Measurements from ENCODE around the gene EEF1AKMT1. TPM values are rescaled to one million over a fixed set of nuclear protein-coding genes. Genes with fewer than 3 reads are reported as not detected.

The EEF1AKMT1 gene
- total and polyA plus RNA-seq, 9 donors: 9.7 to 20.8 (median 12.8) TPM

- H3K27ac ChIP-seq: no peak overlapping the region
- intact Hi-C loops (cut with DNase I): no loop called here
- no peak overlapping the region for H3K4me3 ChIP-seq
- no peaks in the 10 kb centered on the region for H3K27me3 ChIP-seq
- DNase-seq: no peak
- no peaks in the 10 kb centered on the region for H3K9me3 ChIP-seq
- 96 to 98% (median 96%) methylated on average over 20 to 22 of the region's 22 CpGs for WGBS, 3 donors
- TF ChIP-seq CTCF (IDR thresholded peaks at IDR 0.05) (no peak), POLR2A (IDR thresholded peaks at IDR 0.05) (no peak), EP300 (IDR thresholded peaks at IDR 0.05) (no peak)
- H3K4me1 ChIP-seq (ENCODE audit: insufficient read depth): no peaks in the 10 kb centered on the region
- H3K36me3 ChIP-seq: no peaks in the 10 kb centered on the region
Observed at GRCh38 chr13:20740021-20740420, 33.7 kb downstream of the EEF1AKMT1 start.

- no peak for DNase-seq
- Histone ChIP-seq H3K4me1 (ENCODE audit: insufficient read depth) (no peaks in the 10 kb centered on the region), H3K36me3 (no peaks in the 10 kb centered on the region), H3K27me3 (no peaks in the 10 kb centered on the region), H3K4me3 (no peak overlapping the region), H3K27ac (no peak overlapping the region), H3K9me3 (no peaks in the 10 kb centered on the region)
- 90 to 93% (median 92%) methylated on average over 6 of the region's 6 CpGs for WGBS, 3 donors
- TF ChIP-seq EP300 (IDR thresholded peaks at IDR 0.05): no peak
- no peak for TF ChIP-seq POLR2A (IDR thresholded peaks at IDR 0.05)
- no peak for TF ChIP-seq CTCF (IDR thresholded peaks at IDR 0.05)
- intact Hi-C loops (cut with DNase I): no loop called here
Observed at GRCh38 chr13:20738616-20739015, 35.1 kb downstream of the EEF1AKMT1 start.

- 95 to 96% (median 95%) methylated on average over 33 of the region's 33 CpGs for WGBS, 3 donors
- Histone ChIP-seq H3K9me3 (no peaks in the 10 kb centered on the region), H3K4me1 (ENCODE audit: insufficient read depth) (no peaks in the 10 kb centered on the region), H3K4me3 (no peak overlapping the region), H3K36me3 (no peaks in the 10 kb centered on the region), H3K27me3 (no peaks in the 10 kb centered on the region), H3K27ac (no peak overlapping the region)
- intact Hi-C loops (cut with DNase I): no loop called here
- DNase-seq: no peak
- TF ChIP-seq EP300 (IDR thresholded peaks at IDR 0.05) (no peak), POLR2A (IDR thresholded peaks at IDR 0.05) (no peak), CTCF (IDR thresholded peaks at IDR 0.05) (no peak)
Observed at GRCh38 chr13:20729633-20730585, 43.9 kb downstream of the EEF1AKMT1 start.

- H3K27me3 ChIP-seq: no peaks in the 10 kb centered on the region
- intact Hi-C loops (cut with DNase I): no loop called here
- TF ChIP-seq POLR2A (IDR thresholded peaks at IDR 0.05) (no peak), CTCF (IDR thresholded peaks at IDR 0.05) (no peak), EP300 (IDR thresholded peaks at IDR 0.05) (no peak)
- DNase-seq: no peak
- H3K9me3 ChIP-seq: no peaks in the 10 kb centered on the region
- H3K36me3 ChIP-seq: no peaks in the 10 kb centered on the region
- H3K27ac ChIP-seq: no peak overlapping the region
- H3K4me3 ChIP-seq: no peak overlapping the region
- WGBS, 3 donors: 80 to 84% (median 82%) methylated on average over 14 of the region's 14 CpGs
- H3K4me1 ChIP-seq (ENCODE audit: insufficient read depth): no peaks in the 10 kb centered on the region
Observed at GRCh38 chr13:20728579-20729311, 45.0 kb downstream of the EEF1AKMT1 start.

Data from ovary (tissue), 9 donors.